GM13976 (cell line): ENCODE results near the gene SYN1.
"Not testable (repeated sequence)": the region's sequence is repeated elsewhere in the genome, so short reads cannot be mapped to it uniquely, and the experiment has no call there.

Source experiments
- DNase-seq: peaks from one replicate; pipeline ENCODE4 v3.0.0; 2012; ENCODE audit warnings: low spot score
- CTCF ChIP-seq: IDR thresholded peaks from 2 replicates; pipeline ENCODE4 v1.5.1; 2012; ENCODE audit warnings: borderline replicate concordance, mild to moderate bottlenecking; ENCODE audit not compliant: insufficient read depth; ENCODE audit errors: extremely low read depth, missing control alignments, control extremely low read depth
- in situ Hi-C: fragments of 300-500 bp; cut with MboI; formaldehyde crosslinking; loops from one replicate; pipeline ENCODE4 v1.12.0; 2022; ENCODE audit warnings: low sequenced_read_pairs, mixed read lengths, inconsistent platforms; ENCODE audit not compliant: unreplicated experiment

The SYN1 gene

GRCh38 chrX:47605024-47605423 is 14.6 kb downstream of the SYN1 start:
- DNase-seq = no peak
- TF ChIP-seq CTCF = no peak
- in situ Hi-C loops = no loop called here

GRCh38 chrX:47603125-47603524 is 16.5 kb downstream of the SYN1 start:
- not testable (repeated sequence) for DNase-seq

GRCh38 chrX:47597222-47597621 is 22.4 kb downstream of the SYN1 start:
- in situ Hi-C loops = no loop called here
- DNase-seq = no peak
- TF ChIP-seq CTCF = no peak

More at GRCh38 chrX:47603125-47603524, 16.5 kb downstream of the SYN1 start:
- in situ Hi-C loops = not testable (repeated sequence)

GRCh38 chrX:47596256-47596655 is 23.4 kb downstream of the SYN1 start:
- DNase-seq = no peak
- TF ChIP-seq CTCF = no peak
- in situ Hi-C loops = no loop called here

GRCh38 chrX:47595716-47596251 is 23.9 kb downstream of the SYN1 start:
- no peak for TF ChIP-seq CTCF
- in situ Hi-C loops = no loop called here
- no peak for DNase-seq

GRCh38 chrX:47593522-47593921 is 26.1 kb downstream of the SYN1 start:
- DNase-seq = no peak
- in situ Hi-C loops = no loop called here
- TF ChIP-seq CTCF = no peak

GRCh38 chrX:47590984-47591383 is 28.7 kb downstream of the SYN1 start:
- DNase-seq = no peak
- TF ChIP-seq CTCF = no peak
- in situ Hi-C loops = no loop called here
